Neural progenitor cell (in vitro differentiated cells): ENCODE results near the gene HSF2. TPM values are rescaled to one million over a fixed set of nuclear protein-coding genes. Genes with fewer than 3 reads are reported as not detected.

Experiments
- DNase-seq: peaks from one replicate; pipeline ENCODE4 v3.0.0-alpha.2; 2016; ENCODE audit warnings: low spot score
- H2AFZ ChIP-seq: fragments of 200-600 bp; sonication (generic); replicated peaks from 2 replicates; pipeline ENCODE4 v1.6.1; 2016; ENCODE audit warnings: antibody characterized with exemption
- H3F3A ChIP-seq: fragments of 200-600 bp; sonication (generic); 2 replicates; pipeline ENCODE4 v1.6.1; 2016; ENCODE audit warnings: antibody characterized with exemption, low read depth
- H3K27ac ChIP-seq: fragments of 200-600 bp; sonication (generic); 2 replicates; pipeline ENCODE4 v1.5.1; 2016; ENCODE audit warnings: mild to moderate bottlenecking
- H3K27me3 ChIP-seq: fragments of 200-600 bp; sonication (generic); 2 replicates; pipeline ENCODE4 v1.6.1; 2016; ENCODE audit warnings: mild to moderate bottlenecking, moderate library complexity
- H3K36me3 ChIP-seq: fragments of 200-600 bp; sonication (generic); 2 replicates; pipeline ENCODE4 v1.5.1; 2016
- H3K4me1 ChIP-seq: fragments of 200-600 bp; sonication (generic); 2 replicates; pipeline ENCODE4 v1.6.1; 2016; ENCODE audit warnings: mixed run types
- H3K4me2 ChIP-seq: fragments of 200-600 bp; sonication (generic); 2 replicates; pipeline ENCODE4 v1.6.1; 2016
- H3K4me3 ChIP-seq: fragments of 200-600 bp; sonication (generic); 2 replicates; pipeline ENCODE4 v1.5.1; 2016
- H3K79me2 ChIP-seq: fragments of 200-600 bp; sonication (generic); 2 replicates; pipeline ENCODE4 v1.6.1; 2016; ENCODE audit warnings: low read depth
- H3K9ac ChIP-seq: fragments of 200-600 bp; sonication (generic); 2 replicates; pipeline ENCODE4 v1.6.1; 2016
- H3K9me3 ChIP-seq: fragments of 200-600 bp; sonication (generic); 2 replicates; pipeline ENCODE4 v1.5.1; 2016; ENCODE audit warnings: low read depth
- H4K20me1 ChIP-seq: fragments of 200-600 bp; sonication (generic); 2 replicates; pipeline ENCODE4 v1.6.1; 2016; ENCODE audit warnings: low read depth
- H3K27ac Mint-ChIP-seq: 3 replicates; pipeline ENCODE4 v1.8.0; 2021; ENCODE audit warnings: mixed read lengths
- H3K27me3 Mint-ChIP-seq: 2 replicates; pipeline ENCODE4 v1.8.0; 2022; ENCODE audit warnings: low read depth, mild to moderate bottlenecking, inconsistent platforms, moderate library complexity, mixed read lengths; ENCODE audit not compliant: insufficient read depth
- H3K36me3 Mint-ChIP-seq: 3 replicates; pipeline ENCODE4 v1.8.0; 2021; ENCODE audit warnings: mixed read lengths
- H3K4me1 Mint-ChIP-seq: 3 replicates; pipeline ENCODE4 v1.8.0; 2021; ENCODE audit warnings: mixed read lengths
- H3K4me3 Mint-ChIP-seq: 3 replicates; pipeline ENCODE4 v1.8.0; 2021; ENCODE audit warnings: mild to moderate bottlenecking, moderate library complexity, mixed read lengths
- H3K9me3 Mint-ChIP-seq: 3 replicates; pipeline ENCODE4 v1.8.0; 2020; ENCODE audit warnings: mixed read lengths
- EZH2 ChIP-seq: fragments of 200-600 bp; sonication (generic); IDR thresholded peaks from 2 replicates; pipeline ENCODE4 v1.6.1; 2017; ENCODE audit warnings: antibody characterized with exemption, mild to moderate bottlenecking, moderate library complexity
- EZH2phosphoT487 ChIP-seq: fragments of 200-600 bp; sonication (generic); IDR thresholded peaks from 2 replicates; pipeline ENCODE4 v1.6.1; 2017; ENCODE audit warnings: antibody characterized with exemption
- total RNA-seq: library from RNA; depleted of rRNA; stranded (reverse); fragments of >200 nt; gene quantifications from 2 replicates; pipeline ENCODE4 v1.2.3, GENCODE V29; 2015; ENCODE audit warnings: low replicate concordance
- TF ChIP-seq, protein P1 (sequence below): fragments of 200-600 bp; sonication (generic); IDR thresholded peaks from 2 replicates; pipeline ENCODE4 v1.5.1; 2017; ENCODE audit warnings: antibody characterized with exemption, mild to moderate bottlenecking

HSF2 gene
- total RNA-seq, 1 donor from 2014 or later = 135 TPM

DNA sequence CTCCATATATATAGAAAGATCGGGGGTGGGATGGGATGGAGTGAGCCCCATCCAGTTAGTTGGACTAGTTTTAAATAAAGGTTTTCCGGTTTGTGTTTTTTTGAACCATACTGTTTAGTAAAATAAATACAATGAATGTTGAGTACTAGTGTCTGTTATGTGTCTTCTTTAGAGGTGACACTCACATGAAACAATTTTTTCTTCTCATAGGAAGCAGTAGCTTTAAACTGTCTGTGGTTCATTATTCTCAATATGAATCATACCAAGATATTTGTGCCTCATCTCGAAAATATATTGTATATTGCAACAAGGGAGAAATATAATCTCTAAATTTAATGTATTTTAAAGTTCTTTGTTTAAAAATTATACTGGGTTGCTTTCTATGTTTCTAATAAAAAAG, 33.4 kb downstream of the HSF2 start:
- Histone ChIP-seq H2AFZ (no peak overlapping the region), H3K4me3 (no peak overlapping the region), H3K9me3 (no peaks in the 10 kb centered on the region), H3K4me1 (no peaks in the 10 kb centered on the region), H3K9ac (no peak overlapping the region), H3F3A (no peaks in the 10 kb centered on the region), H3K27me3 (no peaks in the 10 kb centered on the region), H3K79me2 (peaks cover 16% of the 10 kb centered on the region), H3K27ac (no peak overlapping the region), H4K20me1 (peaks cover 3% of the 10 kb centered on the region), H3K36me3 (peaks cover 45% of the 10 kb centered on the region), H3K4me2 (no peak overlapping the region)
- peaks cover 11% of the 10 kb centered on the region for H3K9me3 Mint-ChIP-seq
- H3K4me3 Mint-ChIP-seq = no peak overlapping the region
- no peak overlapping the region for H3K27ac Mint-ChIP-seq
- DNase-seq = no peak
- peaks cover 61% of the 10 kb centered on the region for H3K36me3 Mint-ChIP-seq
- no peak for TF ChIP-seq EZH2phosphoT487
- TF ChIP-seq EZH2 = no peak
- TF ChIP-seq, protein P1, sequence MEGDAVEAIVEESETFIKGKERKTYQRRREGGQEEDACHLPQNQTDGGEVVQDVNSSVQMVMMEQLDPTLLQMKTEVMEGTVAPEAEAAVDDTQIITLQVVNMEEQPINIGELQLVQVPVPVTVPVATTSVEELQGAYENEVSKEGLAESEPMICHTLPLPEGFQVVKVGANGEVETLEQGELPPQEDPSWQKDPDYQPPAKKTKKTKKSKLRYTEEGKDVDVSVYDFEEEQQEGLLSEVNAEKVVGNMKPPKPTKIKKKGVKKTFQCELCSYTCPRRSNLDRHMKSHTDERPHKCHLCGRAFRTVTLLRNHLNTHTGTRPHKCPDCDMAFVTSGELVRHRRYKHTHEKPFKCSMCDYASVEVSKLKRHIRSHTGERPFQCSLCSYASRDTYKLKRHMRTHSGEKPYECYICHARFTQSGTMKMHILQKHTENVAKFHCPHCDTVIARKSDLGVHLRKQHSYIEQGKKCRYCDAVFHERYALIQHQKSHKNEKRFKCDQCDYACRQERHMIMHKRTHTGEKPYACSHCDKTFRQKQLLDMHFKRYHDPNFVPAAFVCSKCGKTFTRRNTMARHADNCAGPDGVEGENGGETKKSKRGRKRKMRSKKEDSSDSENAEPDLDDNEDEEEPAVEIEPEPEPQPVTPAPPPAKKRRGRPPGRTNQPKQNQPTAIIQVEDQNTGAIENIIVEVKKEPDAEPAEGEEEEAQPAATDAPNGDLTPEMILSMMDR = no peak
- H3K27me3 Mint-ChIP-seq = no peaks in the 10 kb centered on the region
- H3K4me1 Mint-ChIP-seq = no peaks in the 10 kb centered on the region

DNA sequence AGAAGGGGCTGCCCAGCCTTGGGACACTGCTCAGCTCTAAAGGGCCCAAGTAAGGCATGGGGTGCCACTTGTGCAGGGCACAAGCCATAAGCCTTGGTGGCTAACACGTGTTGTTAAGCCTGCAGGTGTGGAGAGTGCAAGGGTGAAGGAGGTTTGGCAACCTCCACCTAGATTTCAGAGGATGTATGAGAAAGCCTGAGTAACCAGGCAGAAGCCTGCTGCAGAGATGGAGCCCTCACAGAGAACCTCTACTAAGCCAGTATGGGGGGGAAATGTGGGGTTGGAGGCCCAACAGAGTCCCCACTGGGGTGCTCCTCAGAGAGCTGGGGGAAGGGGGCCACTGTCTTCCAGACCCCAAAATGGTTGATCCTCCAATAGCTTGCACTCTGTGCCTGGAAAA, 39.5 kb downstream of the HSF2 start:
- H3K9ac ChIP-seq = no peak overlapping the region
- H3K9me3 ChIP-seq = peaks cover 7% of the 10 kb centered on the region
- peaks cover 46% of the 10 kb centered on the region for H3K36me3 ChIP-seq
- H3K4me2 ChIP-seq = no peak overlapping the region
- no peak overlapping the region for H3K4me3 Mint-ChIP-seq
- peaks cover 42% of the 10 kb centered on the region for H3K9me3 Mint-ChIP-seq
- H4K20me1 ChIP-seq = no peaks in the 10 kb centered on the region
- DNase-seq = no peak
- H3K4me1 Mint-ChIP-seq = no peaks in the 10 kb centered on the region
- H3K27me3 ChIP-seq = no peaks in the 10 kb centered on the region
- TF ChIP-seq, protein P1 = no peak
- no peak for TF ChIP-seq EZH2phosphoT487
- TF ChIP-seq EZH2 = no peak
- no peaks in the 10 kb centered on the region for H3K4me1 ChIP-seq
- no peaks in the 10 kb centered on the region for H3K27me3 Mint-ChIP-seq
- peaks cover 75% of the 10 kb centered on the region for H3K36me3 Mint-ChIP-seq
- H3F3A ChIP-seq = no peaks in the 10 kb centered on the region
- no peak overlapping the region for H3K27ac ChIP-seq
- no peak overlapping the region for H3K4me3 ChIP-seq
- no peak overlapping the region for H3K27ac Mint-ChIP-seq
- H3K79me2 ChIP-seq = no peaks in the 10 kb centered on the region
- H2AFZ ChIP-seq = no peak overlapping the region

DNA sequence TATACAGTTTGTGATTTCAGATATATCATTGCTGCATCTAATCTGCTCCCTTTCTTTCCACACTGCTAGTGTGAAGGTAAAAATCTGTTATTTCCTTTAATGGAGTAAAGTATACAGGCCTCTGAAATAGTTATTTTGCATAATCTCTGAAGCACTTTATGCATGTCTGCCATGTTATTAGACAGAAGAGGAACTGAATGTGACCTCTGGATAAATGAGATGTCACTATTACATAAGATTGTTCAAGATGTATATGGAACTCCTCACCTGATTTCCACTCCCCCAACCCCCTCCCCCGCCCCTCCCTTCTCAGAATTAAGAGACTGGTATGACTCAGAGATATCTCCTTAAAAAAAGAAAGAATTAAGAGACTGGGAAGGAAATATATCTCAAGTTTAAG, 45.8 kb downstream of the HSF2 start:
- Histone ChIP-seq H3K9ac (no peak overlapping the region), H3K36me3 (peaks cover 26% of the 10 kb centered on the region), H3K27me3 (no peaks in the 10 kb centered on the region), H3K79me2 (no peaks in the 10 kb centered on the region), H2AFZ (no peak overlapping the region), H3K4me3 (no peak overlapping the region), H4K20me1 (no peaks in the 10 kb centered on the region), H3K9me3 (peaks cover 4% of the 10 kb centered on the region), H3K4me2 (no peak overlapping the region), H3K27ac (no peak overlapping the region), H3K4me1 (no peaks in the 10 kb centered on the region), H3F3A (no peaks in the 10 kb centered on the region)
- peaks cover 40% of the 10 kb centered on the region for H3K36me3 Mint-ChIP-seq
- no peak for DNase-seq
- no peak overlapping the region for H3K27ac Mint-ChIP-seq
- H3K4me1 Mint-ChIP-seq = no peaks in the 10 kb centered on the region
- peaks cover 9% of the 10 kb centered on the region for H3K9me3 Mint-ChIP-seq
- H3K4me3 Mint-ChIP-seq = no peak overlapping the region
- no peaks in the 10 kb centered on the region for H3K27me3 Mint-ChIP-seq
- TF ChIP-seq EZH2 (no peak), EZH2phosphoT487 (no peak)
- TF ChIP-seq, protein P1 = no peak
